Measurements from ENCODE around the gene ANKRD12.

DNA sequence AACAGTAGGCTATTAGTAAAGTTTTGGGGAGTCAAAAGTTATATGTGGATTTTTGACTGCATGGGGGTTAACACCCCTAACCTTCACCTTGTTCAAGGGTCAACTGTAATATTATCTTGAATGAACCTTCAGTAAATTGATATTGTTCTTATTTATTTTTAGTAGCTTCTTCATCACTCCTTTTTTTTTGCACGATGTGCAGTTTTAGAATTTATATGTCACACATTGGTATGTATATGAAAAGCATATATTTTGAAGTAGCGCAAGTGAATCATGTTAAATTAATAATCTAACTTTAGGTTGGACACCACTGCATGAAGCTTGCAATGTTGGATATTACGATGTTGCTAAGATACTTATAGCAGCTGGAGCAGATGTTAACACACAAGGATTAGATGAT is 79.9 kb downstream of the ANKRD12 start:
- TF ChIP-seq, protein P1, sequence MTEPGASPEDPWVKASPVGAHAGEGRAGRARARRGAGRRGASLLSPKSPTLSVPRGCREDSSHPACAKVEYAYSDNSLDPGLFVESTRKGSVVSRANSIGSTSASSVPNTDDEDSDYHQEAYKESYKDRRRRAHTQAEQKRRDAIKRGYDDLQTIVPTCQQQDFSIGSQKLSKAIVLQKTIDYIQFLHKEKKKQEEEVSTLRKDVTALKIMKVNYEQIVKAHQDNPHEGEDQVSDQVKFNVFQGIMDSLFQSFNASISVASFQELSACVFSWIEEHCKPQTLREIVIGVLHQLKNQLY (CRISPR knock-in tag; IDR thresholded peaks at IDR 0.05): no peak
- TF ChIP-seq TEAD1 (CRISPR knock-in tag; IDR thresholded peaks at IDR 0.05) (no peak), NFYB (CRISPR knock-in tag; conservative IDR thresholded peaks at IDR 0.05; ENCODE audit: low read depth) (no peak), ZNF121 (CRISPR knock-in tag; IDR thresholded peaks at IDR 0.05) (no peak), SP1 (CRISPR knock-in tag; conservative IDR thresholded peaks at IDR 0.05) (no peak), ESRRA (CRISPR knock-in tag; IDR thresholded peaks at IDR 0.05; ENCODE audit: borderline replicate concordance) (no peak)
- TF ChIP-seq, protein P2, sequence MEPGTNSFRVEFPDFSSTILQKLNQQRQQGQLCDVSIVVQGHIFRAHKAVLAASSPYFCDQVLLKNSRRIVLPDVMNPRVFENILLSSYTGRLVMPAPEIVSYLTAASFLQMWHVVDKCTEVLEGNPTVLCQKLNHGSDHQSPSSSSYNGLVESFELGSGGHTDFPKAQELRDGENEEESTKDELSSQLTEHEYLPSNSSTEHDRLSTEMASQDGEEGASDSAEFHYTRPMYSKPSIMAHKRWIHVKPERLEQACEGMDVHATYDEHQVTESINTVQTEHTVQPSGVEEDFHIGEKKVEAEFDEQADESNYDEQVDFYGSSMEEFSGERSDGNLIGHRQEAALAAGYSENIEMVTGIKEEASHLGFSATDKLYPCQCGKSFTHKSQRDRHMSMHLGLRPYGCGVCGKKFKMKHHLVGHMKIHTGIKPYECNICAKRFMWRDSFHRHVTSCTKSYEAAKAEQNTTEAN (CRISPR knock-in tag; IDR thresholded peaks at IDR 0.05): no peak
- TF ChIP-seq, protein P3, sequence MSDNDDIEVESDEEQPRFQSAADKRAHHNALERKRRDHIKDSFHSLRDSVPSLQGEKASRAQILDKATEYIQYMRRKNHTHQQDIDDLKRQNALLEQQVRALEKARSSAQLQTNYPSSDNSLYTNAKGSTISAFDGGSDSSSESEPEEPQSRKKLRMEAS (CRISPR knock-in tag; IDR thresholded peaks at IDR 0.05): no peak
- TF ChIP-seq, protein P4, sequence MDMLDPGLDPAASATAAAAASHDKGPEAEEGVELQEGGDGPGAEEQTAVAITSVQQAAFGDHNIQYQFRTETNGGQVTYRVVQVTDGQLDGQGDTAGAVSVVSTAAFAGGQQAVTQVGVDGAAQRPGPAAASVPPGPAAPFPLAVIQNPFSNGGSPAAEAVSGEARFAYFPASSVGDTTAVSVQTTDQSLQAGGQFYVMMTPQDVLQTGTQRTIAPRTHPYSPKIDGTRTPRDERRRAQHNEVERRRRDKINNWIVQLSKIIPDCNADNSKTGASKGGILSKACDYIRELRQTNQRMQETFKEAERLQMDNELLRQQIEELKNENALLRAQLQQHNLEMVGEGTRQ (CRISPR knock-in tag; IDR thresholded peaks at IDR 0.05): no peak
